Eye (tissue), 1 donor: ENCODE measurements around the gene UBN2.
"Not testable (repeated sequence)": the region's sequence is repeated elsewhere in the genome, so short reads cannot be mapped to it uniquely, and the experiment has no call there.

ENCODE experiments used
- DNase-seq: peaks from one replicate; pipeline ENCODE4 v3.0.0-alpha.2; 2015

UBN2 gene

GRCh38 chr7:139230774-139231512 is at the start of gene UBN2:
Gene UBN2, plus strand, starts transcription at chr7:139231237. Its CDS starts 248 bp downstream, at chr7:139231485.
- peak; percentile 99 for DNase-seq

- DNase-seq, result no peak
Measured at GRCh38 chr7:139181404-139181803, 49.6 kb upstream of the UBN2 start.

- DNase-seq, result no peak
Measured at GRCh38 chr7:139182363-139182762, 48.7 kb upstream of the UBN2 start.

GRCh38 chr7:139183251-139183650 is 47.8 kb upstream of the UBN2 start:
- DNase-seq, result no peak

GRCh38 chr7:139183878-139184338 is 47.1 kb upstream of the UBN2 start:
- no peak for DNase-seq

GRCh38 chr7:139186146-139186545 is 44.9 kb upstream of the UBN2 start:
- DNase-seq, result no peak

- no peak for DNase-seq
Measured at GRCh38 chr7:139189357-139189756, 41.7 kb upstream of the UBN2 start.

GRCh38 chr7:139192014-139192706 is 38.9 kb upstream of the UBN2 start:
- no peak for DNase-seq

GRCh38 chr7:139200382-139200781 is 30.7 kb upstream of the UBN2 start:
- no peak for DNase-seq

GRCh38 chr7:139203992-139204391 is 27.0 kb upstream of the UBN2 start:
- no peak for DNase-seq

GRCh38 chr7:139205843-139206242 is 25.2 kb upstream of the UBN2 start:
- DNase-seq, result no peak

- no peak for DNase-seq
Measured at GRCh38 chr7:139212133-139212532, 18.9 kb upstream of the UBN2 start.

- not testable (repeated sequence) for DNase-seq
Measured at GRCh38 chr7:139213489-139213888, 17.5 kb upstream of the UBN2 start.

GRCh38 chr7:139218173-139218572 is 12.9 kb upstream of the UBN2 start:
- no peak for DNase-seq

GRCh38 chr7:139224219-139224618 is 6.8 kb upstream of the UBN2 start:
- no peak for DNase-seq

- not testable (repeated sequence) for DNase-seq
Measured at GRCh38 chr7:139224836-139225235, 6.2 kb upstream of the UBN2 start.

GRCh38 chr7:139225286-139226157 is 5.5 kb upstream of the UBN2 start:
- not testable (repeated sequence) for DNase-seq

GRCh38 chr7:139226158-139226515 is 4.9 kb upstream of the UBN2 start:
- not testable (repeated sequence) for DNase-seq

- not testable (repeated sequence) for DNase-seq
Measured at GRCh38 chr7:139226988-139227488, 4.0 kb upstream of the UBN2 start.

- DNase-seq, result no peak
Measured at GRCh38 chr7:139230023-139230422, 1.0 kb upstream of the UBN2 start.

- no peak for DNase-seq
Measured at GRCh38 chr7:139230484-139230773, 608 bp upstream of the UBN2 start.

- peak; percentile 66 for DNase-seq
Measured at GRCh38 chr7:139231513-139232376, 708 bp downstream of the UBN2 start.
